ENCODE measurements around the gene MAGEE2. TPM values are rescaled to one million over a fixed set of nuclear protein-coding genes. Genes with fewer than 3 reads are reported as not detected.

The MAGEE2 gene, protein sequence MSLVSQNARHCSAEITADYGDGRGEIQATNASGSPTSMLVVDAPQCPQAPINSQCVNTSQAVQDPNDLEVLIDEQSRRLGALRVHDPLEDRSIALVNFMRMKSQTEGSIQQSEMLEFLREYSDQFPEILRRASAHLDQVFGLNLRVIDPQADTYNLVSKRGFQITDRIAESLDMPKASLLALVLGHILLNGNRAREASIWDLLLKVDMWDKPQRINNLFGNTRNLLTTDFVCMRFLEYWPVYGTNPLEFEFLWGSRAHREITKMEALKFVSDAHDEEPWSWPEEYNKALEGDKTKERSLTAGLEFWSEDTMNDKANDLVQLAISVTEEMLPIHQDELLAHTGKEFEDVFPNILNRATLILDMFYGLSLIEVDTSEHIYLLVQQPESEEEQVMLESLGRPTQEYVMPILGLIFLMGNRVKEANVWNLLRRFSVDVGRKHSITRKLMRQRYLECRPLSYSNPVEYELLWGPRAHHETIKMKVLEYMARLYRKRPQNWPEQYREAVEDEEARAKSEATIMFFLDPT
- not detected in 2 replicates for total RNA-seq

DNA sequence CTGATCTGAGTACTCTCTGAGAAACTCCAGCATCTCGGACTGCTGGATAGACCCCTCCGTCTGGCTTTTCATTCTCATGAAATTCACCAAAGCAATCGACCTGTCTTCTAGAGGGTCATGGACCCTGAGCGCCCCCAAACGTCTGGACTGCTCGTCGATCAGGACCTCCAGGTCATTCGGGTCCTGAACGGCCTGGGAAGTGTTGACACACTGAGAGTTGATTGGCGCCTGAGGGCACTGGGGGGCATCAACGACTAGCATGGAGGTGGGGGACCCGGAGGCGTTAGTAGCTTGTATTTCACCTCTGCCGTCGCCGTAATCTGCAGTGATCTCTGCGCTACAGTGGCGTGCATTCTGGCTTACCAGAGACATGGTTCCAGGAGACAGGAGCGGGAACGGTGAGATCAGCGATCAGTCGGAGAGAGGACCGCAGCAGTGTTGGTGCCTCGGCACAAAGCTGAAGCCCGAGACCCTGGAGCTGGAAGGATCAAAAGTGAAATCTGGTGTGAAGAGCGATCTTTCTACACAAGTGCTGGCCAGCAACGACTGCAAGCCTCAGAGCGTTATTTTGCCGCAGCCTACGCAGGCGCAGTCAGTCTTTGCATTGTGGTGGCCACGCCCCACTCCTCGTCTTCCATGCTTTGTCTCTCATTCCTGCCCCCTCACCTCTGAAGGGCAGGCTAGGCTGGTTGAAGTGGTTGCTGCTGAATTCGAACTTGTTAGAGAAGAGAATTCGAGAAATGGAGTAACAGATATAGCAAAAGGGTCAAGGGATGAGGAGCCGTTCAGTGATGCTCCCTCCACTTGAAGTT lies at the start of gene MAGEE2:
Gene MAGEE2, minus strand, starts transcription at position 575 of the 812 bp plus-strand sequence. Its CDS starts 203 bp downstream, at position 372.

All from epithelial cell of umbilical artery (primary cell).